ENCODE data around the gene NUDT16L1. TPM values are rescaled to one million over a fixed set of nuclear protein-coding genes. Genes with fewer than 3 reads are reported as not detected.

Gene NUDT16L1
- total RNA-seq, 1 donor from 2014 or later, result 31.2 TPM

- peak in 1 of 2 donors; percentile 31 for DNase-seq (ENCODE audit: low read depth in 2 of 2)
Observed at GRCh38 chr16:4693956-4694641, 737 bp downstream of the NUDT16L1 start.

- peak in 1 of 2 donors; percentile 37 for DNase-seq (ENCODE audit: low read depth in 2 of 2)
Observed at GRCh38 chr16:4694642-4695451, 1.5 kb downstream of the NUDT16L1 start.

DNA sequence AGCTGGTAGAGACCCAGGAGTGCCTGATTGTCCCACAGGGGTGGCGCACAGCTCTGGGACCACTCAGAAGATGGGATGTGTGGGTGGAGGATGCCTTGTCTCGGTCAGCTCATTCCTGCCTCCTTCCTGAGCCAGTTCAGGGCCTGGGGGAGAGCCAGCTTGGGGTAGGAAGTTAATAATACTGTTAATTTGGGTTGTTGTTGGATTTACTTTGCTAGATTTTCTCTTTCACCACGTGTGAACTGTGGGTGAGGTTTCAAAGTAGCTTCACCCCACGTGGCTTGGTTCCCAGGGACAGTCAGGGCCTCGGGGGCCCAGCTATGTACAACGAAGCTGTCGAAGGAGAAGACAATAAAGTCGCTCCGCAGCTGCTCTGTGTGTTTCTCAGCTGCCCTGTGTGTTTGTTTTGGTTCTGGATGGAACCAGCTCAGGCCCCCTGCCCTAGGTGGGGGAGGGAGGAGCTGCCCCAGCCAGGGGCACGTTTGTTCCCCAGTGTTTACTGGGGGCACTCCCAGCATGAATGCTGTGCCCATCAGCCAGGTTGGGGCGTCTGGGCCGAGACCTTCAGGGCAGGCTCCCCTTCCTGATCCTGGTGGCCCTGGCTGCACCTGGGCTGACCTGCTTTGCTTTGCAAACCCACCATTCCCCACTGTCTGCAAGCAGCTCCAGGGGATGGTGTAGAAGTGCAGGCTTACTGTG is 2.3 kb downstream of the NUDT16L1 start:
- no peak for DNase-seq (ENCODE audit: low read depth in 2 of 2)

- no peak for DNase-seq (ENCODE audit: low read depth in 2 of 2)
Observed at GRCh38 chr16:4696172-4696904, 3.0 kb downstream of the NUDT16L1 start.

- DNase-seq (ENCODE audit: low read depth in 2 of 2), result no peak
Observed at GRCh38 chr16:4696905-4697847, 3.8 kb downstream of the NUDT16L1 start.

DNA sequence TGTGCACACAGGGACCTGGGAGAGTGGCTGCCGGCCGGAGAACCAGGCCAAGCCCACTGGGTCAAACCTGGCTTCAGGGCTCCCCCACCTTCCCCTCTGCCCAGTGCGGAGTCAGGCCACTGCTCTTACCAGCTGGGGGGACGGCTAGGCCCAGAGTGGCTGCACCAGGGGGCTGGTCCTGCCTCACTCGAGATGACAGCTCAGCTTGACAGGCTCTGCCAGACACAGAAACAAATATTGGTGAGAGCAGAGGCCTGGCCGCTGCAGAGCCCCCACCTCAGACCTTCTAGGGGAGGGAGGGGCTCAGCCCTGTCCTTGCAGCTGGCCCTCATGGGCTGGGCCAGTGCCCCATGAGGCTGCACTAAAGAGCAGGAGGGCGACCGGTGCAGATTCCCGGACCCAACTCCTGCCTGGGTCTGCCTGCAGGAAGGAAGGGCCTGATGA is 4.5 kb downstream of the NUDT16L1 start:
- DNase-seq (ENCODE audit: low read depth in 2 of 2), result no peak

- no peak for DNase-seq (ENCODE audit: low read depth in 2 of 2)
Observed at GRCh38 chr16:4698321-4699045, 5.1 kb downstream of the NUDT16L1 start.

GRCh38 chr16:4699046-4699556 is 5.7 kb downstream of the NUDT16L1 start:
- DNase-seq (ENCODE audit: low read depth in 2 of 2), result no peak

- no peak for DNase-seq (ENCODE audit: low read depth in 2 of 2)
Observed at GRCh38 chr16:4700380-4700996, 7.1 kb downstream of the NUDT16L1 start.

DNA sequence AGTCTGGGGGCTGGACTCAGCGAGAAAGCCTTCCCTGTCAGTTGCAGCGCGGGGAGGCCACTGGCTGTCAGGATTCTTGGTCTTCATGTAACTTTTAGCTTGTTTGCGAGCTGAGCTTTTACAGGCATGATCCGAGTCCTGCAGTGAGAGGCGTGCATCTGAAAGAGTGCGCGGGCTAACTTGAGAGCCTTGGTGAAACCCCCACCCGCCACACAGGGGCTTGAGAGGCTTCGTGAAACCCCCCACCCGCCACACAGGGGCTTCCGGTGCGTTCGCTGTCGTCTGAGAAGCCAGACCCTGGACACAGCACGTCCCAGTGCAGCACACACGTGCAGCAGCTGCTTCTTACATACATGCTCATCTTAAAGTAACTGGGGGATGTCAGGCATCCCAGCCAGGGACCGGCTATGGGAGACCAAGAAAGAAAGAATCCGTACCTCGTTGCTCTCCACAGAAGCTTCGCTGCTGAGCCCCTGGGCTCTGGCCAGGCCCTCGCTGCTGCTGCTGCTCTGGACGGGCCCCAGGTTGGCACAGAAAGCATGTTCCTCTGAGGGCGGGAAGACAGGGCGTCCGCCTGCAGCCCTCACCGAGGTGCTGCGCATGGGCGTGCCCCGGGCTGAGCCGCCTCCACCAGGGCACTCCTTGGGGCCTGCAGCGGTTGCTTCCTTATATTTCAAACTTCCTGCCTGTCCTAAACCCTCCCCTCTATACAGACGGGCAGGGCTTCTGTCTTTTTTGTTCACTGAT is 7.8 kb downstream of the NUDT16L1 start:
- DNase-seq (ENCODE audit: low read depth in 2 of 2), result no peak

- no peak for DNase-seq (ENCODE audit: low read depth in 2 of 2)
Observed at GRCh38 chr16:4701791-4702465, 8.6 kb downstream of the NUDT16L1 start.

DNA sequence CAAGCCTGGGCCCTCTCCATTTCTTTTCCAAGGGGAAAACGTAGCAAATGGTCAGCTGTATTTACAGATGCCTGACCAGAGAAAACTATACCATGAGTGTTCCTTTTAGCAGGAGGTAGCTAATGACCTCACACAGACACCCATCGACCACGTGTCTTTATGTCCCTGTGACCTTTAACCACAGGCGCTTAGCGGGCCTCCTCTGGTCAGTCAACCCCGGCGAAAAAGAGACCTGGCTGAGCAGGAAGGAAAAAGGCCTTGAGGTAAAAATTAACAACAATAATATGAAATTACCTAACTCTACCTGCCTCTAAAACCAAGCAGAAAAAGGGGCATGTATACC is 9.1 kb downstream of the NUDT16L1 start:
- no peak for DNase-seq (ENCODE audit: low read depth in 2 of 2)

GRCh38 chr16:4703906-4704305 is 10.5 kb downstream of the NUDT16L1 start:
- no peak for DNase-seq (ENCODE audit: low read depth in 2 of 2)

DNA sequence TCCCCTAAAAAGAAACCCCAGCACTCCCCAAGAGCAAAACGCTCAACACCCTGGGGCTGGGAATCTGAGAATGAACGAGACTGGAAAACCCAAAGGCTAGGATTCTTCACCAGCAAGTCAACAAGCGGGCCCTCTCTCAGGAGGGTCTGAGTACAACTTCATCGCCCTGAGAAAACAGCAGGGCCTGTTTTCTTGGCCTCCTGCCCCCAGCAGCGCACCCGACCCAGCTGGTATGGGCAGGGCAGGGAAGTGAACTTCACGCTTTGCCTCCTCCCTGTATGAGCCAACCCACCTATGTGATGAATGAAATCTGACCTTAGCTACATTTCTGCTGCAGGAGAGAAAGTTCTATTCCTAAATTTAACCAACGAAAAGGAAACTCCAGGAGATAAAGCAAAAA is 11.1 kb downstream of the NUDT16L1 start:
- DNase-seq (ENCODE audit: low read depth in 2 of 2), result no peak

DNA sequence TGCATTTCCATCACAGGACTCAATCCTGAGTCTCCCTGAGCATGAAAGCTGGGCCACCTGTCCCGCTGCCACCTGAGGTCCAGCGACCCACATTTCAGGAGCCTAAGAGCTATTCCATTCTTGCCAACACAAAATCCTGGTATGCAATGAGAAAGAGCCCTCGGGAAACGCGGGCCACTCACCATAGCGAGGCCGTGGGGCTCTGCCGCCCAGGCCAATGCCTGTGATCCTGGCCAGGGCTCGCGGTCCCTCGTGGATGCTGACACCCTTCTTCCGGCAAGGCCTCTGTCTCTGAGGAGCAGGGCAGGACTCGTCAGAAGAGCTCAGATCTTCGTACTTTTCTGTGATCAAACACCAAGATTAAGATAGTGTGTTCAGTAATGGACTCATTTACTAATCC is 11.6 kb downstream of the NUDT16L1 start:
- no peak for DNase-seq (ENCODE audit: low read depth in 2 of 2)

- no peak for DNase-seq (ENCODE audit: low read depth in 2 of 2)
Observed at GRCh38 chr16:4706871-4707270, 13.5 kb downstream of the NUDT16L1 start.

DNA sequence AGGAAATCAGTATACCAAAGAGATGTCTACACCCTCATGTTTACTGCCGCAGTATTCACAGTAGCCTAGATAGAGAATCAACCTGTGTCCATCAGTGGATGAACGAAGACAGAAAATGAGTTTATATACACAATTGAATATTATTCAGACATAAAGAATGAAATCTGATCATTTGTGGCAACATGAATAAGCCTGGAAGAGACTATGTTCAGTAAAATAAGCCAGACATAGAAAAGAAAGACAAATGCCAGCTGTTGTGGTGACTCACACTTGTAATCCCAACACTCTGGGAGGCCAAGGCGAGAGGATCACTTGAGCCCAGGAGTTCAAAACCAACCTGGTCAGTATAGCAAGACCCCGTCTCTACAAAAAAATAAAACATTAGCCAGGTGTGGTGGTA is 16.1 kb downstream of the NUDT16L1 start:
- no peak for DNase-seq (ENCODE audit: low read depth in 2 of 2)

Measured in lung microvascular endothelial cell (primary cell).